HepG2 (cell line): ENCODE measurements around the gene MRPL30. TPM values are rescaled to one million over a fixed set of nuclear protein-coding genes. Genes with fewer than 3 reads are reported as not detected.
A peak's percentile ranks its signal among the peaks of the same experiment; 100 is the strongest.

Source experiments
- AGO2 ChIP-seq: fragments of 200-400 bp; formaldehyde crosslinking; optimal IDR thresholded peaks from 2 replicates; pipeline ENCODE3; 2017; ENCODE audit warnings: mild to moderate bottlenecking, low read depth, low read length, moderate library complexity
- CENPX ChIP-seq: sonication (generic); formaldehyde crosslinking; IDR thresholded peaks from 2 replicates; pipeline ENCODE4 v1.9.0; 2021; ENCODE audit warnings: mild to moderate bottlenecking, missing genetic modification reagents, moderate library complexity
- GFI1 ChIP-seq: sonication (generic); formaldehyde crosslinking; IDR thresholded peaks from 2 replicates; pipeline ENCODE4 v1.5.0; 2020; ENCODE audit warnings: missing genetic modification reagents, mild to moderate bottlenecking, borderline replicate concordance
- MAFK ChIP-seq, 2 experiments: IDR thresholded peaks in 1 of 2; conservative IDR thresholded peaks in 1 of 2; 2 replicates each; pipeline ENCODE4 v1.6.1; 2011; ENCODE audit warnings: improper control_type of control experiment in 2 of 2, low read length in 2 of 2
- NCOA5 ChIP-seq: sonication (generic); formaldehyde crosslinking; IDR thresholded peaks from 2 replicates; pipeline ENCODE4 v1.4.0; 2020; ENCODE audit warnings: missing genetic modification reagents
- PAX8 ChIP-seq: sonication (generic); formaldehyde crosslinking; IDR thresholded peaks from 2 replicates; pipeline ENCODE4 v1.8.0; 2022; ENCODE audit warnings: mild to moderate bottlenecking, missing genetic modification reagents, borderline replicate concordance
- PHF5A ChIP-seq: IDR thresholded peaks from one replicate; pipeline ENCODE4 v1.6.1; 2018; ENCODE audit warnings: low read depth, missing genetic modification reagents; ENCODE audit not compliant: unreplicated experiment
- PPARG ChIP-seq: conservative IDR thresholded peaks from 2 replicates; pipeline ENCODE4 v1.6.1; 2016; ENCODE audit warnings: missing biosample characterization, missing genetic modification reagents
- REL ChIP-seq: sonication (generic); formaldehyde crosslinking; conservative IDR thresholded peaks from 2 replicates; pipeline ENCODE4 v1.8.0; 2022; ENCODE audit warnings: mild to moderate bottlenecking, missing genetic modification reagents, moderate library complexity
- RFXANK ChIP-seq: IDR thresholded peaks from 2 replicates; pipeline ENCODE4 v1.6.1; 2016
- RFXAP ChIP-seq: sonication (generic); formaldehyde crosslinking; IDR thresholded peaks from 2 replicates; pipeline ENCODE4 v1.4.0; 2020; ENCODE audit warnings: missing genetic modification reagents, borderline replicate concordance
- SMYD3 ChIP-seq: sonication (generic); formaldehyde crosslinking; IDR thresholded peaks from 2 replicates; pipeline ENCODE4 v1.8.1; 2023; ENCODE audit warnings: mild to moderate bottlenecking, missing genetic modification reagents
- TCF12 ChIP-seq, 2 experiments: fragments of 450-650 bp in 1 of 2; sonication (generic) in 1 of 2; formaldehyde crosslinking in 1 of 2; IDR thresholded peaks; 2 replicates each; pipeline versions ENCODE4 v1.6.1 to v1.8.0; 2017 to 2022; ENCODE audit warnings: antibody characterized with exemption in 1 of 2, mild to moderate bottlenecking in 1 of 2, missing genetic modification reagents in 1 of 2, moderate library complexity in 1 of 2
- ZBTB8A ChIP-seq: sonication (generic); formaldehyde crosslinking; IDR thresholded peaks from 2 replicates; pipeline ENCODE4 v1.4.0; 2020; ENCODE audit warnings: mild to moderate bottlenecking, low read depth, missing genetic modification reagents, borderline replicate concordance
- ZNF570 ChIP-seq: sonication (generic); formaldehyde crosslinking; IDR thresholded peaks from 2 replicates; pipeline ENCODE4 v1.4.0; 2020; ENCODE audit warnings: mild to moderate bottlenecking, missing genetic modification reagents, borderline replicate concordance
- ZNF589 ChIP-seq: sonication (generic); formaldehyde crosslinking; conservative IDR thresholded peaks from 2 replicates; pipeline ENCODE4 v1.8.0; 2022; ENCODE audit warnings: mild to moderate bottlenecking, moderate library complexity, missing genetic modification reagents
- ZNF674 ChIP-seq: sonication (generic); formaldehyde crosslinking; IDR thresholded peaks from 2 replicates; pipeline ENCODE4 v1.5.0; 2020; ENCODE audit warnings: low read depth, mild to moderate bottlenecking, missing genetic modification reagents
- ZNF879 ChIP-seq: sonication (generic); formaldehyde crosslinking; IDR thresholded peaks from 2 replicates; pipeline ENCODE4 v1.8.1; 2023; ENCODE audit warnings: missing genetic modification reagents
- ZSCAN29 ChIP-seq: sonication (generic); formaldehyde crosslinking; conservative IDR thresholded peaks from 2 replicates; pipeline ENCODE4 v1.4.0; 2020; ENCODE audit warnings: mild to moderate bottlenecking, missing genetic modification reagents
- polyA plus RNA-seq, 8 experiments: library from polyadenylated mRNA; depleted of rRNA in 3 of 8; stranded (reverse) in 7 of 8; unstranded in 1 of 8; fragments of >200 nt; fragmentation: Illumina TruSeq in 4 of 8; extraction: Trizol in 4 of 8; gene quantifications; 2 replicates each; pipeline versions ENCODE4 v1.2.1 to v1.2.3, GENCODE V29; 2011 to 2016; ENCODE audit warnings: low read depth in 4 of 8, missing spikeins in 1 of 8, mixed read lengths in 1 of 8; ENCODE audit not compliant: insufficient read depth in 1 of 8
- total RNA-seq, 5 experiments: library from RNA; depleted of rRNA; stranded (reverse); fragments of >200 nt; fragmentation: Illumina TruSeq; extraction: Trizol; gene quantifications; 2 replicates each; pipeline ENCODE4 v1.2.3, GENCODE V29; 2016; ENCODE audit warnings: low read depth in 1 of 5
- TF ChIP-seq, protein P1 (sequence below): sonication (generic); formaldehyde crosslinking; IDR thresholded peaks from 2 replicates; pipeline ENCODE4 v1.4.0; 2020; ENCODE audit warnings: missing genetic modification reagents
- TF ChIP-seq, protein P2 (sequence below): sonication (generic); formaldehyde crosslinking; conservative IDR thresholded peaks from 2 replicates; pipeline ENCODE4 v1.8.0; 2022; ENCODE audit warnings: mild to moderate bottlenecking, moderate library complexity, missing genetic modification reagents
- TF ChIP-seq, protein P3 (sequence below): sonication (generic); IDR thresholded peaks from 2 replicates; pipeline ENCODE4 v1.6.1; 2016; ENCODE audit warnings: low read depth, borderline replicate concordance
- TF ChIP-seq, protein P4 (sequence below): fragments of 450-650 bp; IDR thresholded peaks from 2 replicates; pipeline ENCODE4 v1.6.1; 2017

MRPL30 gene
- total and polyA plus RNA-seq, 2 of the 13 experiments (the other 11 are each of a cell fraction or from before 2014, with no cell fraction given): 30.2 to 75.3 TPM

DNA sequence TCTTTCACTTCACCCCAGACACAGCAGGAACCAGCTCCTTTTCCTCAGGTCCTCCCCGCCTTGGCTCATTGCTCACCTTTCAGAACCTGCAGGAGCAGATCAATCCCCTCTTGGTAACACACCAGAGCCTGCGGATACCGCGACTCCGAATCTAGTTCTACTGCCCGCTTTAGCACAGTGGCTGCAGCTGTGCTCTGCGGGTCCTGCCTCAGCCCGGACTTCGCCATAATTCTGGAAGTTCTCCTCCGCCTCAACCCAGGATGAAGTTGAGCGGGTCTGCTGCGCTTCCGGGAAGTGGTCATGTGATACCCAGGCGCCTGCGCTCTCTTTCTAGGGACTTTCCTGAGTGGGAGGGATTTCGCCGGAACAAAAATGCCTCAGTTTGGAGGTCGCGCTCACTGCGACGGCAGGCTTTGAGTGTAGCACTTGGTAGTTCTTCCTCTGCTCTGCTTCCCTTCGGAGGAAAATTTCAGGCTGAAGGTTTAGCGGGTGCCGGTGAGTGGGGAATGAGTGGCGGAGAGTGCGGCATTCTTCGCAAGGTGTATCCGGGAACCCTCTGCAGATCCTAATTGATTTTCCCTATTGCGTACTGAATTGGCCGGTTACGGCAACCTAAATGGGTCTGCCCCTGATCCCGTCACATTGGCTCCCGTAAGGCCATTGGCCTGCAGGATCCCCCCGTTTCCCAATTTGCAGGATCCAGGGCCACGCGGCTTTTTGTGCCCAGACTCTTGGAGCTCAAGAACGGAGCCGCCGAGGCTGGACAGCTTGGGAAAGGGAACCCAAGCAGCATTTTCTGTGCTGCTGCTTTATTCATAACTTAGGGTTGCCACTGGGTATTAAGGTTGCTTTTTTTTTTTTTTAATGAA is at the start of gene MRPL30, which contains the start of gene MITD1 (continued):
- TF ChIP-seq PAX8 (CRISPR knock-in tag): peak; percentile 89
- TF ChIP-seq RFXAP (CRISPR knock-in tag): peak; percentile 96
- no peak for TF ChIP-seq CENPX (CRISPR knock-in tag)
- 0 out of 4 replicates have a peak, but pooled peaks of 1 of the 2 experiments have one; percentile 2 for TF ChIP-seq MAFK (conservative IDR thresholded peaks at IDR 0.05 in 1 of 2, IDR thresholded peaks at IDR 0.05 in 1 of 2; ENCODE audit: low read length in 2 of 2)
- TF ChIP-seq AGO2: no peak
- 0 out of 2 replicates have a peak, but pooled peaks have one; percentile 59 for TF ChIP-seq ZNF879 (CRISPR knock-in tag)
- peak; percentile 89; the same call in 1 of the 2 replicates for TF ChIP-seq ZNF589 (CRISPR knock-in tag)
- TF ChIP-seq TCF12 (IDR thresholded peaks at IDR 0.05): no peak
- TF ChIP-seq TCF12 (CRISPR knock-in tag; IDR thresholded peaks at IDR 0.05): no peak
- TF ChIP-seq, protein P1, sequence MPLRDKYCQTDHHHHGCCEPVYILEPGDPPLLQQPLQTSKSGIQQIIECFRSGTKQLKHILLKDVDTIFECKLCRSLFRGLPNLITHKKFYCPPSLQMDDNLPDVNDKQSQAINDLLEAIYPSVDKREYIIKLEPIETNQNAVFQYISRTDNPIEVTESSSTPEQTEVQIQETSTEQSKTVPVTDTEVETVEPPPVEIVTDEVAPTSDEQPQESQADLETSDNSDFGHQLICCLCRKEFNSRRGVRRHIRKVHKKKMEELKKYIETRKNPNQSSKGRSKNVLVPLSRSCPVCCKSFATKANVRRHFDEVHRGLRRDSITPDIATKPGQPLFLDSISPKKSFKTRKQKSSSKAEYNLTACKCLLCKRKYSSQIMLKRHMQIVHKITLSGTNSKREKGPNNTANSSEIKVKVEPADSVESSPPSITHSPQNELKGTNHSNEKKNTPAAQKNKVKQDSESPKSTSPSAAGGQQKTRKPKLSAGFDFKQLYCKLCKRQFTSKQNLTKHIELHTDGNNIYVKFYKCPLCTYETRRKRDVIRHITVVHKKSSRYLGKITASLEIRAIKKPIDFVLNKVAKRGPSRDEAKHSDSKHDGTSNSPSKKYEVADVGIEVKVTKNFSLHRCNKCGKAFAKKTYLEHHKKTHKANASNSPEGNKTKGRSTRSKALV: no peak; the same call in none of the 2 replicates
- peak; percentile 94; the same call in 1 of the 2 replicates for TF ChIP-seq ZNF570 (CRISPR knock-in tag)
- no peak; the same call in 1 of the 2 replicates for TF ChIP-seq NCOA5 (CRISPR knock-in tag)
- TF ChIP-seq PHF5A: peak; percentile 99
- TF ChIP-seq, protein P2, sequence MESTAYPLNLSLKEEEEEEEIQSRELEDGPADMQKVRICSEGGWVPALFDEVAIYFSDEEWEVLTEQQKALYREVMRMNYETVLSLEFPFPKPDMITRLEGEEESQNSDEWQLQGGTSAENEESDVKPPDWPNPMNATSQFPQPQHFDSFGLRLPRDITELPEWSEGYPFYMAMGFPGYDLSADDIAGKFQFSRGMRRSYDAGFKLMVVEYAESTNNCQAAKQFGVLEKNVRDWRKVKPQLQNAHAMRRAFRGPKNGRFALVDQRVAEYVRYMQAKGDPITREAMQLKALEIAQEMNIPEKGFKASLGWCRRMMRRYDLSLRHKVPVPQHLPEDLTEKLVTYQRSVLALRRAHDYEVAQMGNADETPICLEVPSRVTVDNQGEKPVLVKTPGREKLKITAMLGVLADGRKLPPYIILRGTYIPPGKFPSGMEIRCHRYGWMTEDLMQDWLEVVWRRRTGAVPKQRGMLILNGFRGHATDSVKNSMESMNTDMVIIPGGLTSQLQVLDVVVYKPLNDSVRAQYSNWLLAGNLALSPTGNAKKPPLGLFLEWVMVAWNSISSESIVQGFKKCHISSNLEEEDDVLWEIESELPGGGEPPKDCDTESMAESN (CRISPR knock-in tag): peak; percentile 75; the same call in 1 of the 2 replicates
- 0 out of 2 replicates have a peak, but pooled peaks have one; percentile 43 for TF ChIP-seq ZSCAN29
- TF ChIP-seq, protein P3, sequence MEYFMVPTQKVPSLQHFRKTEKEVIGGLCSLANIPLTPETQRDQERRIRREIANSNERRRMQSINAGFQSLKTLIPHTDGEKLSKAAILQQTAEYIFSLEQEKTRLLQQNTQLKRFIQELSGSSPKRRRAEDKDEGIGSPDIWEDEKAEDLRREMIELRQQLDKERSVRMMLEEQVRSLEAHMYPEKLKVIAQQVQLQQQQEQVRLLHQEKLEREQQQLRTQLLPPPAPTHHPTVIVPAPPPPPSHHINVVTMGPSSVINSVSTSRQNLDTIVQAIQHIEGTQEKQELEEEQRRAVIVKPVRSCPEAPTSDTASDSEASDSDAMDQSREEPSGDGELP: 0 out of 2 replicates have a peak, but pooled peaks have one; percentile 42
- TF ChIP-seq, protein P4, sequence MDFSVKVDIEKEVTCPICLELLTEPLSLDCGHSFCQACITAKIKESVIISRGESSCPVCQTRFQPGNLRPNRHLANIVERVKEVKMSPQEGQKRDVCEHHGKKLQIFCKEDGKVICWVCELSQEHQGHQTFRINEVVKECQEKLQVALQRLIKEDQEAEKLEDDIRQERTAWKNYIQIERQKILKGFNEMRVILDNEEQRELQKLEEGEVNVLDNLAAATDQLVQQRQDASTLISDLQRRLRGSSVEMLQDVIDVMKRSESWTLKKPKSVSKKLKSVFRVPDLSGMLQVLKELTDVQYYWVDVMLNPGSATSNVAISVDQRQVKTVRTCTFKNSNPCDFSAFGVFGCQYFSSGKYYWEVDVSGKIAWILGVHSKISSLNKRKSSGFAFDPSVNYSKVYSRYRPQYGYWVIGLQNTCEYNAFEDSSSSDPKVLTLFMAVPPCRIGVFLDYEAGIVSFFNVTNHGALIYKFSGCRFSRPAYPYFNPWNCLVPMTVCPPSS: no peak
- TF ChIP-seq GFI1 (CRISPR knock-in tag): 0 out of 2 replicates have a peak, but pooled peaks have one; percentile 28
- peak; percentile 76 for TF ChIP-seq PPARG (CRISPR knock-in tag)
- peak; percentile 71 for TF ChIP-seq SMYD3
- TF ChIP-seq RFXANK (CRISPR knock-in tag): peak; percentile 93
- no peak for TF ChIP-seq ZNF674 (CRISPR knock-in tag)
- TF ChIP-seq ZBTB8A (CRISPR knock-in tag): peak; percentile 56; the same call in 1 of the 2 replicates
- TF ChIP-seq REL (CRISPR knock-in tag): peak; percentile 92; the same call in 1 of the 2 replicates
